ENCODE measurements around the gene GJA9.

DNA sequence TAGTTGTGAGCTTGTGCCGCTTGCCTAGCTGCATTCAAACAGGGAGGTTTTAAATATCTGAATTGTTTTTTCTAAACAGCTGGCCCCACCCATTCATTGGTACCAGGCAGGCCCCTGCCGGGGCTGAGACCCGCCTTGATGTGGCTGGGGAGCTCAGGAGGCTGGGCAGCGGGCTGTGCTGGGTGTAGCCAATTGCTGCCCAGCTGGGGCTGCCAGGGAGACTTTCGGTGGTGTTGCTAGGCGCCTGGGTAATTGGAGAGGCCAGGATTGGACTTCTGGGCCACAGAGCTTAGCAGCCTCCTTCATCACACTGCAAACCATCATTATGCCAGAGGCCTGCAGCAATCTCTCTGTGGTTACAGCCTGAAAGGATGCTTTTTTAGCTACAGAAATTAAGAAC lies 48.1 kb upstream of the GJA9 start:
- TF ChIP-seq, protein P1, sequence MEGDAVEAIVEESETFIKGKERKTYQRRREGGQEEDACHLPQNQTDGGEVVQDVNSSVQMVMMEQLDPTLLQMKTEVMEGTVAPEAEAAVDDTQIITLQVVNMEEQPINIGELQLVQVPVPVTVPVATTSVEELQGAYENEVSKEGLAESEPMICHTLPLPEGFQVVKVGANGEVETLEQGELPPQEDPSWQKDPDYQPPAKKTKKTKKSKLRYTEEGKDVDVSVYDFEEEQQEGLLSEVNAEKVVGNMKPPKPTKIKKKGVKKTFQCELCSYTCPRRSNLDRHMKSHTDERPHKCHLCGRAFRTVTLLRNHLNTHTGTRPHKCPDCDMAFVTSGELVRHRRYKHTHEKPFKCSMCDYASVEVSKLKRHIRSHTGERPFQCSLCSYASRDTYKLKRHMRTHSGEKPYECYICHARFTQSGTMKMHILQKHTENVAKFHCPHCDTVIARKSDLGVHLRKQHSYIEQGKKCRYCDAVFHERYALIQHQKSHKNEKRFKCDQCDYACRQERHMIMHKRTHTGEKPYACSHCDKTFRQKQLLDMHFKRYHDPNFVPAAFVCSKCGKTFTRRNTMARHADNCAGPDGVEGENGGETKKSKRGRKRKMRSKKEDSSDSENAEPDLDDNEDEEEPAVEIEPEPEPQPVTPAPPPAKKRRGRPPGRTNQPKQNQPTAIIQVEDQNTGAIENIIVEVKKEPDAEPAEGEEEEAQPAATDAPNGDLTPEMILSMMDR (conservative IDR thresholded peaks at IDR 0.05; ENCODE audit: low read depth, low read length) = no peak
- TF ChIP-seq SMC3 (IDR thresholded peaks at IDR 0.05; ENCODE audit: low read depth, low read length) = no peak
- no peak for TF ChIP-seq POLR2A (IDR thresholded peaks at IDR 0.05; ENCODE audit: low read depth, low read length)
- TF ChIP-seq FOS (IDR thresholded peaks at IDR 0.05; ENCODE audit: low read depth, low read length) = no peak
- no peak for TF ChIP-seq RFX5 (IDR thresholded peaks at IDR 0.05; ENCODE audit: low read depth, low read length)
- TF ChIP-seq, protein P2, sequence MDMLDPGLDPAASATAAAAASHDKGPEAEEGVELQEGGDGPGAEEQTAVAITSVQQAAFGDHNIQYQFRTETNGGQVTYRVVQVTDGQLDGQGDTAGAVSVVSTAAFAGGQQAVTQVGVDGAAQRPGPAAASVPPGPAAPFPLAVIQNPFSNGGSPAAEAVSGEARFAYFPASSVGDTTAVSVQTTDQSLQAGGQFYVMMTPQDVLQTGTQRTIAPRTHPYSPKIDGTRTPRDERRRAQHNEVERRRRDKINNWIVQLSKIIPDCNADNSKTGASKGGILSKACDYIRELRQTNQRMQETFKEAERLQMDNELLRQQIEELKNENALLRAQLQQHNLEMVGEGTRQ (IDR thresholded peaks at IDR 0.05; ENCODE audit: low read depth, low read length) = no peak
- no peak for TF ChIP-seq MAZ (IDR thresholded peaks at IDR 0.05; ENCODE audit: borderline replicate concordance, low read depth, low read length)
- no peak for TF ChIP-seq RCOR1 (IDR thresholded peaks at IDR 0.05; ENCODE audit: insufficient replicate concordance, low read length)
